ENCODE results near the gene RGL2.
"Not testable (repeated sequence)": the region's sequence is repeated elsewhere in the genome, so short reads cannot be mapped to it uniquely, and the experiment has no call there.

The RGL2 gene

DNA sequence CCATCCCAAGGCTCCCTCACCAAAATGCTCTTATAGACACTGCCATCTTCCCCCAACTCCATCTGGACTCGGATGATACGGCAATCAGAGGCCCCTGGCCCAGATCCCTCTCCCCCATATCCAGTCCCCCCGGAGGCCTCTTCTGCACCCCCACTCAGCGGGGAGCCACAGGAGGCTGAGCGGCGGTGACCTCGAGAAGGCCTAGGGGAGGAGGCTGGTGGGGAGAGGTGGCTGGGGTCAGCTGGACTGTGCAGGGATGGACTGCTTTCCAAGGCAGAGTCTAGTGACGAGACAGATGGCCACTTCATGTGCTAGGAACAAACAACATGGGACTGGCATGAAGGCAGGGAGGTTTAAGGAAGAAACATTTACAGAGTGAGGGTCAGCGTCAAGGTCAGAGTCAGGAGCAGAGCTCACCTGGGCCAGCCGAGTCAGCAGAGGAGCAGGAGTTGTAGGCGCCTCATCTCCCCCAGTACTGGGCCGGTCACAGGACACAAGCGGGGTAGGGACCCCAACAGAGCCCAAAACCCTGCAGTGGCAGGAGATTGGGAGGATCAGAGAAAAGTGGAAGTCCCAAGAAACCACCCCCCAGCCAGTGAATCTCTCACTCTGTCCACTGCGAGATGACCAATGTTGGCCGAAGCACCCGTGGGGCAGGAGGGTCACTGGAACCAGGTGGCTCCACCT lies 5.6 kb downstream of the RGL2 start:
- no peak for DNase-seq

DNA sequence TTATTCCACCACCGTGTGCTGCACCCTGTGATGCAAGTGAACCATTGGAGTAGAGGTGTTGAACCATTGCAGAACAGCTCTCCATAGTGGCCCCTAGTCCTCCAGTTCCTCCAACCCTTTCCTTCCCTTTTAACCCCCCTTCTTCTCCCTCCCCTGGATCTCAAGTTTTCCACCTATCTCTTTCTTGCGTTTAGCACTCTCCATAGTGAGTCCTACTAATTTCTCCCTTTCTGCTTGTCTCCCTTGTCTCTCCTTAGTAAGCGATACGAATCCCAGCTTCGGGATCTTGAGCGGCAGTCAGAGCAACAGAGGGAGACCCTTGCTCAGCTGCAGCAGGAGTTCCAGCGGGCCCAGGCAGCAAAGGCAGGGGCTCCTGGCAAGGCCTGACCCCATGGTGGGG lies 8.3 kb downstream of the RGL2 start:
- DNase-seq = no peak

DNA sequence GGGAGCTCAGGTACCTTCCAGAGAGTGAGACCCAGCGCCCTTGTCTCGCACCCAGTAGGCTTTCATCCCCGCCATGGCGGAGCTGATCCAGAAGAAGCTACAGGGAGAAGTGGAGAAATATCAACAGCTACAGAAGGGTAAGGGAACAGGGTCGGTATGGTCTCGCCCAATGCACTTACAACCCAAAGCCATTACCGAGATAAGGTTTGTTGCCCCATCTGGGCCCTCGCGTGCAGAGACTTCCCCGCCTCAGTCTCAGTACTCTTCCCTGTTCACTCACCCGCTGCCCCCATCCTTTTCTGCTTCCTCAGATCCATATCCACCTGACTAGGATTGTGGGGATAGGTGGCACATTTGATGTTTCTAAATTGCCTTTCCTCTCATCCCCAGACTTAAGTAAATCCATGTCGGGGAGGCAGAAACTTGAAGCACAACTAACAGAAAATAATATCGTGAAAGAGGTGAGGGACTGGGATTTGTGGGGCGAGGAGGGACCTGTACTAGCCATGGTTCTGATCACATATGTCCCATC lies 8.9 kb downstream of the RGL2 start:
- no peak for DNase-seq

DNA sequence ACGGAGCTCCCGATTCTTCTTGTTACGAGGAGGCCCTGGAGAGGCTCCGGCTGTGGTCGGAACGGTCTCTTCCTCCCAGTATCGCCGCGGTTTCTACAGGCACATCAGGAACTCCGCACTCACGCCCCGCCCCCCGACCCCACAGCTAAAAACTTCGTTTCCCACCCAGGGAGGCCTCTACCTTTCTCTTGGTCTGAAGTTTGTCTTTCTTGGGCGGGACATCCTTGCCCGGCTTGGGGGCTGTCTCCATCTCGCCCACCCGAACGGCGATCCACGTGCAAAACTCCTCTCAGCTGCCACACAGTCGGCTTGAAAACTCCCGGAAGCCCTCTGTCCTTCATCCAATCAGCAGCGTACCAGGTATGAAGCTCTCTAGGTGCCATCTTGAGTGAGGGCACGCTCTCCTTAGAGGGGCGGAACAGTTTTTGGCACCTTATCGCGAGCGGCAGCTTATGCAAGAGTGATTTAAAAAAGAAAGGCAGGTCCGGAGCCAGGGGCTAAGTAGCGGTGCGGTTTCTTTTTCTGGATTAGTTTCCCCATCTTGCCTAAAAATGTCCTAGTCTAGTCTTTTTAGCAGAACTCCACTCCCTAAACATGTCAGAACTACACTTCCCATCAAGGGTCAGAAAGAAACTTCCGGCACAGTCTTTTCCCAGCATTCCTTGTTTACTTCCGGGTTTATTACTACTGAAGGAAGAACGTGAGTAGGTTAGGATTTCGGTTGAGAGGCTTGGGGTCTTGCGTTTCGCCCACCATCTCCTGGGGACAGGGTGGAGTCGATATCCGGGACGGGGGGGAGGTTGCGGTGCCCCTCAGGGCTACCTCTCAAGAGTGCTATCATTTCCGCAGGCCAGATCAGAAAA lies 9.6 kb downstream of the RGL2 start, which contains the start of the genes PFDN6 and WDR46:
PFDN6 (plus strand) TSS at position 681 of the 863 bp plus-strand sequence. CDS start 256 bp downstream, outside the sequence.
WDR46 (minus strand) TSS at position 319 of the 863 bp plus-strand sequence; CDS start at position 250, 69 bp downstream.
- peak; percentile 86 for DNase-seq

DNA sequence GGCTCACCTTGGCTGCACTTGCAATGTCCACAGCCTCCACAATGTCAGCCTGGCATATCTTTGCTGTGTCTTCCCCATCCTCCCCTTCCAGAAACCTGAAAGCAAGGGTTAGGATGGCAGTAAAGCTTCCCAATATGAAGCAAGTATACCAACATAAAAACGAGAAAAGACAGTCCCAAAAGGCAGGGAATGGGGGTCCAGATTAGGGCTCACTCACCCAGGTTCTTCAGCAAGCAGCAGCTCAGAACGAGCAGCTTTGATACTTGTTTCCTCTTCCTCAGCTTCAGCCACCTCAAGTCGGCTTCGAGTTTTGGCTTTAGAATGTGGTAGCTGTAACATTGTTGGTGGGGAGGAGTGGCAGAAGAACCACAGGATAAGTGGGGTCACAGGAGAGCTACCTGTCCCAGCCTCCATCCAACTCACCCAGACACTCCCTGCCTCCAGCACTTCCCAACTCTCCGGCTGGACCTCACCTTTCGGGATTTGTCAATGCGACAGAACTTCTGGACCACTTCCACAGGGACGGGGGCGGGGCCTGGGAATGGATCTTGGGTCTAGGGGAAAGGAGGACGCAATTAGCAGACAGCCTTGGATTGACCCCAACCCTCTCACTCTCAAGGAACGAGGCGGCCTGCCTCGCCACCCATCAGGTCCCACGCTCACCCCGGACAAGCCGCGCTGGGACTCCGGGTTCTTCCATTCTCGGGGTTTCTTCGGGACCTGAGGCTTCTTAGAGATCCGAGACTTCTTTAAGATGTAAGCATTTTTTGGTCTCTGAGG lies 10.4 kb downstream of the RGL2 start:
- no peak for DNase-seq

DNA sequence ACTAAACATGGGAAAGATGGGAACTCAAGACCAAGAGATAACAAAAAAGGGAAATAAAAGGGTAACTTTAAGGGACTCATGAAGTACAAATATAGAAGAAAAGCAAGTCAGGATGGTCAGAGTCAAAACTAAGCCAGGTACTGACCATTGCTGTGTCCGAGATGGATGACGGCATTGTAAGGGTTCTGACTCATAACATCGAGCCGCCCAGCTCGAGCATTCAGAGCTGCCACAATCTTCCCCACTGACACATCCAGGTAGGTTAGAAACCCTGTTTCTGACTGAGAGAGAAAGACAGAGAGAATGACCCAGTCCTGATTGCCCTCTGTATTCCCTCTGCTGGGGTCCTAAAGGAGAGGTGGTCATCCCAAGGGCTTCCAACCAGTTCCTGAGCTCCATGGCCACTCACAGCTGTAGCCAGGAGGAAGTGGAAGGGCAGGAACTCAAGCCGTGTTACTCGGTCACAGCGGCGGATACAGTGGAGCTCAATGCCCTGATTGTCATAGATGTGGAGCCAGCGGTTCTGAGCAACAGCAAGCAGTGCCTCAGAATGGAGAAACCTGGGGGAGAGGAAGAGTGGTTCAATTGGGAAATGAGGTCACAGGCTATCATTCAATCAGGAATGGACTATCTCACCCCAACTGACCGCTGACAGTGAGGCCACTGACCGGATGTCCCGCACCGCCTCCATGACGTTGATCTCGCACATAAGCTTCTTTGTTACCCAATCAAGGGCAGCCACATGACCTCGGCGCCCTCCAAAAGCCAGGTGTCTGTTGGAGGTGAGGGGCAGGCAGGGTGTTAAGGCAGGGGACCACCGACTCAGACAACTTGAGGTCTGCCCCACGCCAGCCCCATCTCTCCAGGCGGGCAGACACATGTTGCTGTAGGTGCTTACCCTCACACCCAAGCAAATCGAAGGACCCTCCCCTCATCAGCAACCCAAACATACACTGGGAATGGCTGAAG lies 11.5 kb downstream of the RGL2 start:
- no peak for DNase-seq

DNA sequence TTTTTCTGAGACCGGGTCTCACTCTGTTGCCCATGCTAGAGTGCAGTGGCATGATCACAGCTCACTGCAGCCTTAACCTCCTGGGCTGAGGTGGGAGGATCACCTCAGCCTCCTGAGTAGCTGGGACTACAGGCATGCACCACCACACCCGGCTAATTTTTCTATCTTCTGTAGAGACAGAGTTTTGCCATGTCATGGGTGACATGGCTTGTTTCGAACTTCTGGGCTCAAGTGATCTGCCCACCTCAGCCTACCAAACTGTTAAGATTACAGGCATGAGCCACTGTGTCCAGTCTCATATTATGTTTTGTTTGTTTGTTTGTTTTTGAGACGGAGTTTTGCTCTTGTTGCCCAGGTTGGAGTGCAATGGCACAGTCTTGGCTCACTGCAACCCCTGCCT lies 13.5 kb downstream of the RGL2 start:
- DNase-seq = not testable (repeated sequence)

DNA sequence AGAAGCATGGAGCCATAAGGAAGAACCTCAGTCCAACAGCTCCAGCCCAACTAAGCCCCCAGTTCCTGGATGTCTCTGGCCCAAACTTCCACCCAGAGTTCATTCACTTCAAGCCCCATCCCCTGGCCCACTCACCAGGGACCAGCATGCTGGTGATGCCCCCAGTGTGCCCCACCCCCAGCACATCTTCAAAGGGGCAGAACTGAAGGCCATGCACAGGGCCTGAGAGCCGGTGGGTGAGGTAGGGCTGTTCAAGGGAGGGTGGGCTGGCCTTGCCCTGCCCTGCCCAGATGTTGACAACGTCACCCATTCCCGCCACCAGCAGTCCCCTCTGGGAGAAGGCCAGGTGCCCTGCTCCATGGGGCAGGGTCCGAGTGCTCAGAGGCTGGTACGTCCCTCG lies 18.2 kb downstream of the RGL2 start:
- no peak for DNase-seq

DNA sequence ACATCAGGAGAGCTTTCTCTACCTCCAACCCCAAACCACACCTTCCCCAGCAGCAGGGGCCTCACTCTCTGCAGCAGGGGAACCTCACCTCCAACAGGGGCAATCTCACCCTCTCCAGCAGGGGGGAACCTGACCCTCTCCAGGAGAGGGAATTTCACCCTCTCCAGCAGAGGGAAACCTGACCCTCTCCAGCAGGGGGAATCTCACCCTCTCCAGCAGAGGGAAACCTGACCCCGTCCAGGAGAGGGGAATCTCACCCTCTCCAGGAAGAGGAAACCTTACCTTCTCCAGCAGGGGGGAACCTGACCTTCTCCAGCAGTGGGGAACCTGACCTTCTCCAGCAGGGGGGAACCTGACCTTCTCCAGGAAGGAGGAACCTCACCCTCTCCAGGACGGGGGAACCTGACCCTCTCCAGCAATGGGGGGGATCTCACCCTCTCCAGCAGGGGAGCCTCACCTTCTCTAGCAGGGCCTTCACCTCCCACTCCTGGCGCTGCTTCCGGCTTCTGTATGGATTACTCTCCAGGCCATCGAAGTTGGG lies 18.7 kb downstream of the RGL2 start:
- DNase-seq = no peak

DNA sequence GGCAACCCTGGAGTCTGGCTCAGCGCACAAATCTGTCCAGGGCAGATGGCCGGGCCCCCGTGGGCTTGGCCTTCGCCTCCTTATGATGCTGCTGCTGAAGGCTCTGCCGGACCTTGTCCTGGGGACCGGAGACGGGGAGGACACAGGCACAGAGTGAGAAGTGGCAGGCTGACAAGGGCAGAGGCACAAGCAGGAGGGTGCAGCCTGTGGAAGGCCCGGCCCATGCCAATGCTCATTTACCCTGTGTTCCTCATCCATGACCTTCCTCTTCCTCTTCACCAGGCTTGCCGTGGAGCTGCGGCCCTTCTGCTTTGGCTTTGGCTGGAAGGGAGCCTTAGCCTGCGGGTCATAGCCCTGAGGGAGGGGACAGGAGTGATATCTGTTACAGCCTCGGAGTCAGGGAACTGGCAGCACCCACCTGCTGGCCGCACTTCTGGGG lies 19.5 kb downstream of the RGL2 start:
- no peak for DNase-seq

DNA sequence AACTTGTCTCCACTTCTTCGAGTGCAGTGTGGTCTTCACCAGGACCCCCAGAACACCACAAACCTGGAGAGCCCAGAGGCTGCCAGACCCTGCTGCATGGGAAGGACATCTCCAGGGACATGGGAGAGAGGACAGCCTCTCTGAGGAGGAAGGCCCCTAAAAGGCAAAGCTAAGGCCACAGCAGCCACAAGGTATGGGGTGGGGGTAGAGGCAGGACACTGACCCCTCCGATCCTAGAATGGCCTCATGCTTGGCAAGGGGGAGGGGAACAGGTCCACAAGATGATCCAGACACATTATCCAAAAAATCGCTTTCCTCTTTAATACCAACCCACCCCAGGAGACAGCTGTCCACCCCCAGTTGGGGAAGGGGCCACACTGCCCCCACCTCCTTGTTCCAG lies 19.9 kb downstream of the RGL2 start:
- DNase-seq = no peak

DNA sequence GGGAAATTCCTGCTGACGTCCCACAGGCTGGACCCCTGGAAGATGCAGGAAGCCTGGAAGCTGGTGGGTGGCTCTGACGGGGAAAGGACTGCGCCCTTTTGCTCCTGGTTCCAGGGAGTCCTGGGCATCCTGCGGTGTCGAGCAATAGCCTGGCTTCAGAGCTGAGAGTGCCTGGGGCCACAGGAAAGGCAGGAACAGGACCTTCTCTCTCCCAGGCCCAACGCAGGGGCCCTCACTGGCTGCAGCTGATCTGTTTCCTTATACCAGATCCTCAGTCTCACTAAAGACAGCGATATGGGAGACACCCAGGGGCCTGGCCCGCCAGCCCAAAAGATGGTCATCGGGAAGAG lies 20.4 kb downstream of the RGL2 start:
- DNase-seq = no peak

DNA sequence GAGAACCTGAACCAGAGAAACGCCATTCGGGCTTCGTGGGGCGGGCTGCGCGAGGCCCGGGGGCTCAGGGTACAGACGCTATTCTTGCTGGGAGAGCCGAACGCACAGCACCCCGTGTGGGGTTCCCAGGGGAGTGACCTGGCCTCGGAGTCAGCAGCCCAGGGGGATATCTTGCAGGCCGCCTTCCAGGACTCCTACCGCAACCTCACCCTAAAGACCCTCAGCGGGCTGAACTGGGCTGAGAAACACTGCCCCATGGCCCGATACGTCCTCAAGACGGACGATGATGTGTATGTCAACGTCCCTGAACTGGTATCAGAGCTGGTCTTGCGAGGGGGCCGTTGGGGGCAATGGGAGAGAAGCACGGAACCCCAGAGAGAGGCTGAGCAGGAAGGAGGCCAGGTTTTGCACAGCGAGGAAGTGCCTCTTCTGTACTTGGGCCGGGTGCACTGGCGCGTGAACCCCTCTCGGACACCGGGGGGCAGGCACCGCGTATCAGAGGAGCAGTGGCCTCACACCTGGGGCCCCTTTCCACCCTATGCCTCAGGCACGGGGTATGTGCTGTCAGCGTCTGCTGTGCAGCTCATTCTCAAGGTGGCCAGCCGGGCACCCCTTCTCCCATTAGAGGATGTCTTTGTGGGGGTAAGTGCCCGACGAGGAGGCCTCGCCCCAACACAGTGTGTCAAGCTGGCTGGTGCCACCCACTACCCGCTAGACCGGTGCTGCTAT lies 20.9 kb downstream of the RGL2 start:
- peak; percentile 18 for DNase-seq

DNA sequence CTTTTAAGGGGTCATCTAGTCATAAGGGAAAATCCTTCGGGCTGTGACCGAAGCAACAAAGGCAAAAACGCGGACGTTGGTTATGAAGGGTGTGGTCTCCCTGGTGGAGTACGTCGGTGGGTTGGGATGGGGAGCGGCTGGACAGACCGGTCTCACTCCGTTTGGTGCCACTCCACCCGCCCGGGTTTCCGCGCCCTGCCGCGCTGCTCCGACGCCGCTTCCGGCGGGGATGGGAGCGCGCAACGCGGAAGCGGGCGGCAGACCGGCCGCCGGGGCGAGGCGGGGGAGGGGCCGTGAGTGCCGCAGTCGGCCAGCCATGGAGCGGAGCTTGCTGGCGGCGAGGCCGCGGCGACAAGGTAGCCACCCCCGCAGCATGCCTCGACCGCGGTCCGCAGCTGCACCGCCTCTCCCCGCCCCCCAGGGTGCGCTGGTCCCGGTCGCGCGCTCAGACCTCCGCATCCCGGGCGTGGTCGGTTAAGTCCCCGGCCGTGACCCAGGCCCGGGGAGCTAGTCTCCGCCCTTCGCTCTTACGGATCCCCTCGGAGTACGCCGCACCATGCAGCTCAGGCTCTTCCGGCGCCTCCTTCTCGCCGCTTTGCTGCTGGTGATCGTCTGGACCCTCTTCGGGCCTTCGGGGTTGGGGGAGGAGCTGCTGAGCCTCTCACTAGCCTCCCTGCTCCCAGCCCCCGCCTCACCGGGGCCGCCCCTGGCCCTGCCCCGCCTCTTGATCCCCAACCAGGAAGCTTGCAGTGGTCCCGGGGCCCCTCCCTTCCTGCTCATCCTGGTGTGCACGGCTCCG lies 21.7 kb downstream of the RGL2 start, which contains the start of gene B3GALT4:
B3GALT4 (plus strand) TSS at position 260 of the 799 bp plus-strand sequence; CDS start at position 557, 297 bp downstream.
- peak; percentile 69 for DNase-seq

DNA sequence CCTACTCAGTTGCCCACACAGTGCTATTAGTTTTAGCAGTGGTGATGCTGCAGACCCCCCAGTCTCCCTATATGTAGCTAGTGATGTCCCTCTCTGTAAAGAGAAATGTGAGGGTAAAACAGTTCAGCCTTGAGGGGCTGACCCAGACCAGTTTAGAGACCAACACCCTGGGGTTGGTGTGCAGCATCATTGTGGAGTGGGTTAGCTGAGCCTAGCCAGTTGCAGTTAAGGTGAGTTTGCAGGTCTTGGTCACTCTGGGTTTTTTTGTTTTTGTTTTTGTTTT lies 22.2 kb downstream of the RGL2 start:
- no peak for DNase-seq

DNA sequence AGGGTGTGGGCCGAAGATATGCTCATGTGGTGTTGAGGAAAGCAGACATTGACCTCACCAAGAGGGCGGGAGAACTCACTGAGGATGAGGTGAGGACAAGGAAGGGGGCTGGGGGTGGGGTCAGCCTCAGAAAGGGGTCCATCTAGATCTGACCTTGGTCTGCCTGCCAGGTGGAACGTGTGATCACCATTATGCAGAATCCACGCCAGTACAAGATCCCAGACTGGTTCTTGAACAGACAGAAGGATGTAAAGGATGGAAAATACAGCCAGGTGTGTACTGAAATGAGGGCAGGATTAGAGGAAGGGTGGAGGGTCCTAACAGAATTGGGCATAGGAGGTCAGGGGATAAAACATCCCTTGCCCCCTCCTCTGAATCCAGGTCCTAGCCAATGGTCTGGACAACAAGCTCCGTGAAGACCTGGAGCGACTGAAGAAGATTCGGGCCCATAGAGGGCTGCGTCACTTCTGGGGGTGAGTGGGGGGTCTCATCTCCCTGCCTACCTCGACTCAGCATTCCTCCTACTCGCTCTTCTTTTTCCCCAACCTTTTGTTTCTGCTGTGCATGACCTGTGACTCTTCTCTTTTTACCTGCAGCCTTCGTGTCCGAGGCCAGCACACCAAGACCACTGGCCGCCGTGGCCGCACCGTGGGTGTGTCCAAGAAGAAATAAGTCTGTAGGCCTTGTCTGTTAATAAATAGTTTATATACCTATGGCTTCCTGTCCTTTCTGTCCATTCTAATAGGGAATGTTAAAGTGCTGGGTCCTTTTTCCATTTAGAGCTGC lies 22.8 kb downstream of the RGL2 start:
- DNase-seq = not testable (repeated sequence)

DNA sequence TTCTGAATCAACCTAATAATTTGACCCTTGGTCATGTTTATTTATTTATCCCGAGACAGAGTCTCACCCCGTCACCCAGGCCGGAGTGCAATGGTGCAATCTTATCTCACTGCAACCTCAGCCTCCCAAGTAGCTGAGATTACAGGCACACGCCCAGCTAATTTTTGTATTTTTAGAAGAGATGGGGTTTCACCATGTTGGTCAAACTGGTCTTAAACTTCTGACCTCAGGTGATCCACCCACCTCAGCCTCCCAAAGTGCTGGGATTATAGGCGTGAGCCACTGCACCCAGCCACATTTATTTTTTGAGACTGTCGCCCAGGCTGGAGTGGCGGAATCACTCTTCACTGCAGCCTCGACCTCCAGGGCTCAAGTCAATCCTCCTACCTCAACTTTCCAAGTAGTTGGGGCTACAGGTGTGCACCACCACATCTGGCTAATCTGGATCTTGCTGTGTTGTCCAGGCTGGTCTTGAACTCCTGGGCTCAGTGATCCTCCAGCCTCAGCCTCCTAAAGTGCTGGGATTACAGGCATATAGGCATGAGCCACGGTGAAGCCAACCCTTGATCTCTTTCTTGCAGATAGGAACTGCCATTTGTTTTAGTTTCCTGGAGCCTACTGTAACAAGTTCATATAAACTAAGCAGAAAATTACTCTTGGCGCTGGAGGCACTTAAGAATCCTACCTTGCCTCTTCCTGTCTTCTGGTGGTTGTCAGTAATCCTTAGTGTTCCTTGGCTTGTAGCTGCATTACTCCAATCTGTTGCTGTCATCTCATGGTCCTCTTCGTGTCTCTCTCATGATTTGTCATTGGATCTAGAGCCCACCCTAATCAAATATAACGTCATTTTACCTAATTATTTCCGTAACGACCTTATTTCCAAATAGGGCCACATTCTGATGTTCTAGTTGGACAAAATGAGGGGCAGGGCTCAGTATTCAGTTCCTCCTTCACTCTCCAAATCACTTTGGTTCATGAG lies 24.5 kb downstream of the RGL2 start:
- DNase-seq = no peak
